ENCODE results near the gene VAT1L. TPM values are rescaled to one million over a fixed set of nuclear protein-coding genes. Genes with fewer than 3 reads are reported as not detected.
A peak's percentile ranks its signal among the peaks of the same experiment; 100 is the strongest.
"Not testable (repeated sequence)": the region's sequence is repeated elsewhere in the genome, so short reads cannot be mapped to it uniquely, and the experiment has no call there.

Gene VAT1L
- total RNA-seq, 4 donors from 2014 or later: 0.89 to 4.7 (median 2.3) TPM

GRCh38 chr16:77946823-77947222 lies 158.5 kb downstream of the VAT1L start:
- no peak overlapping the region for H3K27ac ChIP-seq
- peaks cover 32% of the 10 kb centered on the region for H3K27me3 ChIP-seq
- H3K4me1 ChIP-seq: no peaks in the 10 kb centered on the region
- no peak for ATAC-seq
- no peak for TF ChIP-seq EP300 (IDR thresholded peaks at IDR 0.05)
- TF ChIP-seq CTCF (IDR thresholded peaks at IDR 0.05): no peak
- no peak for TF ChIP-seq POLR2AphosphoS5 (IDR thresholded peaks at IDR 0.05)
- no peak for TF ChIP-seq POLR2A (IDR thresholded peaks at IDR 0.05)
- no peak overlapping the region for H3K4me3 ChIP-seq
- WGBS, 2 donors (ENCODE audit: low coverage in 1 of 2): 55 to 62% methylated on average over 3 to 4 of the region's 4 CpGs
- no peaks in the 10 kb centered on the region for H3K9me3 ChIP-seq
- H3K36me3 ChIP-seq: no peaks in the 10 kb centered on the region

GRCh38 chr16:77947590-77947989 lies 159.2 kb downstream of the VAT1L start:
- H3K27me3 ChIP-seq: peaks cover 32% of the 10 kb centered on the region
- WGBS, 2 donors (ENCODE audit: low coverage in 1 of 2): 79 to 92% methylated on average over 2 to 6 of the region's 6 CpGs
- H3K4me1 ChIP-seq, H3K9me3 ChIP-seq, H3K27ac ChIP-seq, ATAC-seq, H3K36me3 ChIP-seq, H3K4me3 ChIP-seq: not testable (repeated sequence)

GRCh38 chr16:77948835-77949234 lies 160.5 kb downstream of the VAT1L start:
- no peak overlapping the region for H3K4me3 ChIP-seq
- H3K9me3 ChIP-seq: no peaks in the 10 kb centered on the region
- H3K36me3 ChIP-seq: no peaks in the 10 kb centered on the region
- TF ChIP-seq EP300 (IDR thresholded peaks at IDR 0.05): no peak
- no peak for TF ChIP-seq CTCF (IDR thresholded peaks at IDR 0.05)
- TF ChIP-seq POLR2A (IDR thresholded peaks at IDR 0.05): no peak
- no peak for TF ChIP-seq POLR2AphosphoS5 (IDR thresholded peaks at IDR 0.05)
- no peak overlapping the region for H3K27ac ChIP-seq
- peaks cover 32% of the 10 kb centered on the region for H3K27me3 ChIP-seq
- 55 to 58% methylated on average over 4 to 5 of the region's 5 CpGs for WGBS, 2 donors (ENCODE audit: low coverage in 1 of 2)
- ATAC-seq: no peak
- no peaks in the 10 kb centered on the region for H3K4me1 ChIP-seq

GRCh38 chr16:77949445-77949844 lies 161.1 kb downstream of the VAT1L start:
- H3K4me3 ChIP-seq: no peak overlapping the region
- no peaks in the 10 kb centered on the region for H3K4me1 ChIP-seq
- no peaks in the 10 kb centered on the region for H3K9me3 ChIP-seq
- TF ChIP-seq EP300 (IDR thresholded peaks at IDR 0.05) (no peak), POLR2A (IDR thresholded peaks at IDR 0.05) (no peak), CTCF (IDR thresholded peaks at IDR 0.05) (no peak), POLR2AphosphoS5 (IDR thresholded peaks at IDR 0.05) (no peak)
- H3K36me3 ChIP-seq: no peaks in the 10 kb centered on the region
- 68 to 79% methylated on average over 2 of the region's 2 CpGs for WGBS, 2 donors (ENCODE audit: low coverage in 1 of 2)
- no peak overlapping the region for H3K27ac ChIP-seq
- peaks cover 32% of the 10 kb centered on the region for H3K27me3 ChIP-seq
- ATAC-seq: no peak

- H3K36me3 ChIP-seq: no peaks in the 10 kb centered on the region
- peaks cover 28% of the 10 kb centered on the region for H3K27me3 ChIP-seq
- no peak overlapping the region for H3K4me3 ChIP-seq
- no peak overlapping the region for H3K27ac ChIP-seq
- TF ChIP-seq CTCF (IDR thresholded peaks at IDR 0.05) (peak in 1 of 4 experiments; percentile 24), POLR2AphosphoS5 (IDR thresholded peaks at IDR 0.05) (no peak)
- no peaks in the 10 kb centered on the region for H3K4me1 ChIP-seq
- 23 to 40% methylated on average over 2 of the region's 2 CpGs for WGBS, 2 donors (ENCODE audit: low coverage in 1 of 2)
- ATAC-seq: no peak
- no peaks in the 10 kb centered on the region for H3K9me3 ChIP-seq
These were observed 163.4 kb downstream of the VAT1L start for GRCh38 chr16:77951788-77952187.
